HEK293T (cell line): ENCODE measurements around the gene RHOG.

Experiments used
- BHLHE40 ChIP-seq: fragments of 450-650 bp; IDR thresholded peaks from 2 replicates; pipeline ENCODE4 v1.6.1; 2016; ENCODE audit warnings: mild to moderate bottlenecking, moderate library complexity, borderline replicate concordance
- FOXA1 ChIP-seq: fragments of 450-650 bp; IDR thresholded peaks from 2 replicates; pipeline ENCODE4 v1.6.1; 2016; ENCODE audit warnings: mild to moderate bottlenecking
- NFRKB ChIP-seq: fragments of 450-650 bp; IDR thresholded peaks from 2 replicates; pipeline ENCODE4 v1.6.1; 2016; ENCODE audit warnings: mild to moderate bottlenecking, moderate library complexity
- SP1 ChIP-seq: fragments of 450-650 bp; IDR thresholded peaks from 2 replicates; pipeline ENCODE4 v1.6.1; 2017

DNA sequence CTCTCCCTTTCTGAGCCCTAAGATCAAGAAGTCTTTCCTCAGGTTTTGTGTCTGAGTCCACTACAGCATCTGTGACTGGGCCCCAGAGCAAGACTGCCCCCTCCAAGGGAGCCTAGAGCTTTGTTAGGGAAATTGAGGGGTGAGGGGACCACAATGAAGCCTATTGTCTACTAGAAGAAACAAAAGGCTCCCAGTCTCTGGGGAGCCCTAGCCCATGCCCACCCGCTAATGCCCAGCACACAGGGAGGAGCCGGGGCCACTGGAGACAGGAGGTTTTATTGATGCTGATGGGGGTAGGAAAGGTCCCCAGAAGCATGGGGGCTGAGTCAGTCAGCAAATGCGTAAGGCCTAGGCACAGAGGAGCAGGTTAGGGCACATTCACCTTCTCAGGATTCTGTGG lies 14.0 kb downstream of the RHOG start:
- no peak for TF ChIP-seq NFRKB
- no peak for TF ChIP-seq SP1
- no peak for TF ChIP-seq BHLHE40
- no peak for TF ChIP-seq FOXA1
